Renal cortex interstitium (tissue), 15 donors: Measurements from ENCODE around the gene E2F2. TPM values are rescaled to one million over a fixed set of nuclear protein-coding genes. Genes with fewer than 3 reads are reported as not detected.
A peak's percentile ranks its signal among the peaks of the same experiment; 100 is the strongest.

ENCODE experiments used
- DNase-seq, 11 donors: peaks; one replicate each; pipeline ENCODE4 v3.0.0-alpha.2; 2013; ENCODE audit warnings: low read depth in 9 of 11, low spot score in 4 of 11; ENCODE audit errors: extremely low read depth in 1 of 11
- long read RNA-seq, 16 experiments: transcript quantifications; one replicate each; lab custom pipeline, GENCODE V29; 2026
- polyA plus RNA-seq, 3 donors: library from polyadenylated mRNA; unstranded; fragments of 120-200 nt; gene quantifications; one replicate each; pipeline ENCODE4 v1.2.1, GENCODE V29; 2013; ENCODE audit not compliant: insufficient read length in 3 of 3

E2F2 gene, protein sequence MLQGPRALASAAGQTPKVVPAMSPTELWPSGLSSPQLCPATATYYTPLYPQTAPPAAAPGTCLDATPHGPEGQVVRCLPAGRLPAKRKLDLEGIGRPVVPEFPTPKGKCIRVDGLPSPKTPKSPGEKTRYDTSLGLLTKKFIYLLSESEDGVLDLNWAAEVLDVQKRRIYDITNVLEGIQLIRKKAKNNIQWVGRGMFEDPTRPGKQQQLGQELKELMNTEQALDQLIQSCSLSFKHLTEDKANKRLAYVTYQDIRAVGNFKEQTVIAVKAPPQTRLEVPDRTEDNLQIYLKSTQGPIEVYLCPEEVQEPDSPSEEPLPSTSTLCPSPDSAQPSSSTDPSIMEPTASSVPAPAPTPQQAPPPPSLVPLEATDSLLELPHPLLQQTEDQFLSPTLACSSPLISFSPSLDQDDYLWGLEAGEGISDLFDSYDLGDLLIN
- polyA plus RNA-seq: 1 to 10 TPM; 4.6 to 5.4 (median 5.2) TPM
- long read RNA-seq, donor 1: 0 reads
- long read RNA-seq, donor 2: 0 reads
- long read RNA-seq, donor 3: 0 reads
- long read RNA-seq, donor 4: 0 reads
- long read RNA-seq, donor 5: 0 reads
- long read RNA-seq, donor 6, full-length matches to known transcripts: 1 of 1 reads
- long read RNA-seq, donor 6, partial matches to known transcripts: 0 of 1 reads
- long read RNA-seq, donor 6, other reads (novel, unspliced or antisense): 0 of 1 reads
- long read RNA-seq, donor 7: 0 reads
- long read RNA-seq, donor 8, full-length matches to known transcripts: 2 of 2 reads
- long read RNA-seq, donor 8, partial matches to known transcripts: 0 of 2 reads
- long read RNA-seq, donor 8, other reads (novel, unspliced or antisense): 0 of 2 reads
- long read RNA-seq, donor 9: 0 reads
- long read RNA-seq, donor 10: 0 reads
- long read RNA-seq, donor 11, full-length matches to known transcripts: 1 of 1 reads
- long read RNA-seq, donor 11, partial matches to known transcripts: 0 of 1 reads
- long read RNA-seq, donor 11, other reads (novel, unspliced or antisense): 0 of 1 reads
- long read RNA-seq, donor 12: 0 reads
- long read RNA-seq, donor 13: 0 reads
- long read RNA-seq, donor 14: 0 reads
- long read RNA-seq, donor 15: 0 reads
- long read RNA-seq, donor 16, full-length matches to known transcripts: 4 of 4 reads
- long read RNA-seq, donor 16, partial matches to known transcripts: 0 of 4 reads
- long read RNA-seq, donor 16, other reads (novel, unspliced or antisense): 0 of 4 reads

DNA sequence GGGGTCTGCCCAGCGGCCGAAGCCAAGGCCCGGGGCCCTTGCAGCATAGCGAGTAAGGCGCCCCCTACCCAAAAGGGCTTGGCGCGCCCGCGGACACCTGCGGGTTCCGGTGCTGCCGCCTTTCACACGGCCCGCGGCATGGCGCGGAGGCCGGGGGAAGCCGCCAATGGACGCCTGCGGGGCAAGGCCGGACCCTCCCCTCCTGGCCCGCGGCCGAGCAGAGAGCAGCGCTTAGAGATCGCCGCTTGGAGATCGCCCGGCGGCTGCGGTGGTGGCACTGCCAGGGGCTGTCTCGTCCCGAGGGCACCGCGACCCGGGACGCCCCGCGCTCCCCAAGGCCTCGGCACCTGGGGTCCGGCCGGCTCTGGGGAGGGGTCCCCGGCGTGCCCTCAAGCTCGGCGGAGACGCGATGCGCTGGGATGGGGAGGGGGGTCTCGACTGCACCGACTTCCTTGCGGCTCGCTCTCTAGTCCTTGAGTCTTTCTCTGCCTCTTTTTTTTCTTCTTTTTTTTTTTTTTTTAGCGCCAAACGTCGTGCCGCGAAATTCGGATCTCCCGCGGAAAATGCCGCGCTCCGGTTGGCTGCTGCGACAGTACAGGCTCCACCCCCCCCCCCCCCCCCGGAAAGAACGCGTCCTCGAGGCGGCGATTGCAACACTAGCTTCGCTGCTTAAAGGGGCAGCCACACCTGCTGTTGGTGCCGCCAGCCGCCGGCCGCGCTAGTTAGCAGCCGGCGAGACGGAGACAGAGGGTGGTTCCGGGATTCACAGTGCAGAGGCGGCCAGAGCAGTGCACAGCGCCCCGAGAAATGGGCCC is at the start of gene E2F2:
TSS of gene E2F2 (minus strand) at position 487 of the 815 bp plus-strand sequence. CDS start at position 47, 440 bp downstream.
- peak in 7 of 11 donors; percentile 65 to 85 (median 81) for DNase-seq

- no peak for DNase-seq
These were observed 47.9 kb upstream of the E2F2 start for GRCh38 chr1:23578997-23579363.

GRCh38 chr1:23578311-23578996 is 47.4 kb upstream of the E2F2 start:
- no peak for DNase-seq

GRCh38 chr1:23577056-23578004 is 46.3 kb upstream of the E2F2 start:
- no peak for DNase-seq

DNA sequence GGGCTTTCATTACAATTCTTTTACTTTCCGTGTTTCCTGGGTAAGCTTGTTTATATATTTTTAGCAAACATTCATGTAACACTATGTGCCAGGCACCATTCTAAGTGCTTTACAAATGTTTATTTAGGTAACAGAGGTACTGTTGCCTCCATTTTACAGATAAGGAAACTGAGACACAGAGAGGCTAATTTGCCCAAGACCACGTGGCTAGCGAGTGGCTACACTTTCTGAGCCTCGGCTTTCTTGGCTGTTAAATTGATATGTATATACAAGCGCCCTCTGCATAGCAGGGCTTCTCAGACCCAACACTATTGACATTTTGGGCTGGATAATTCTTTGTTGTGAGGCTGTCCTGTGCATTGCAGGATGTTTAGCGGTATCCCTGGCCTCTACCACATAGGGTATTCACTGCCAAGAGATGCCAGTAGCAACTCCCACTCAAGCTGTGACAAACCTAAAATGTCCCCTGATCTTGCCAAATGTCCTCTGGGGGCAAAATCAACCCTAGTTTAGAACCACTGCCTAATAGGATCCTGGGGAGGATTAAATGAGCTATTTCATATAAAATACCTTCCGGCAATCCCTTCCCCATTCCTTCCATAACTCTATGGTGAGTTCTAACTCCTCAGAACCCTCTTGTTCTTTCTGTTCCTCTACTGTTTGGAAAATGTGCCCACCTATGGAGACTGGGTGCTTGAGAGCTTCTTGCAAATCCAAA is 45.5 kb upstream of the E2F2 start:
- no peak for DNase-seq

GRCh38 chr1:23575226-23575810 is 44.3 kb upstream of the E2F2 start:
- no peak for DNase-seq

DNA sequence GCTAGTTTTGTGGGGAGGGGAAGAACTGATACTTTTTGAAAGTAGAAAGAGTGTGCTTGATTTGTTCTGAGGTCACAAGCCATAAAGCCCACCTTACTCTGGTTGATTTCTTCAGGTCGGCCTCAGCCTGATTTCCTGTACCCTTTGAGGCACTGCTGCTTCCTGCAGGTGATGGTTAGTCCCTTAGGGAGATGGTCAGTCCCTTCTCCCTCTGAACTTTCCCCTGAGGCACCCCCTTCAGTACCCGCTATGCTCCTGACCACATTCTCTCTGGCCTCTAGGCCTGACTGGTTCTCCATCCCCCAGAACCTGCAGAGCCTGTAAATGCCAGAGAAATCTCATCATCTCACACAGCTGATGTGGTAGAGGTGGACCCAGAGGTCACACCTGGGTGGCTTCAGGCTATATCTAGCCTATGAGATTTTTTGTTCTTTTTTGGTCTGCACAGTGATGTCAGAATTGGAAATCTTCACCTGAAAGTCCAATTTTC is 43.3 kb upstream of the E2F2 start:
- no peak for DNase-seq

GRCh38 chr1:23573574-23574182 is 42.6 kb upstream of the E2F2 start:
- DNase-seq: no peak

- DNase-seq: no peak
These were observed 40.4 kb upstream of the E2F2 start for GRCh38 chr1:23571465-23571864.

DNA sequence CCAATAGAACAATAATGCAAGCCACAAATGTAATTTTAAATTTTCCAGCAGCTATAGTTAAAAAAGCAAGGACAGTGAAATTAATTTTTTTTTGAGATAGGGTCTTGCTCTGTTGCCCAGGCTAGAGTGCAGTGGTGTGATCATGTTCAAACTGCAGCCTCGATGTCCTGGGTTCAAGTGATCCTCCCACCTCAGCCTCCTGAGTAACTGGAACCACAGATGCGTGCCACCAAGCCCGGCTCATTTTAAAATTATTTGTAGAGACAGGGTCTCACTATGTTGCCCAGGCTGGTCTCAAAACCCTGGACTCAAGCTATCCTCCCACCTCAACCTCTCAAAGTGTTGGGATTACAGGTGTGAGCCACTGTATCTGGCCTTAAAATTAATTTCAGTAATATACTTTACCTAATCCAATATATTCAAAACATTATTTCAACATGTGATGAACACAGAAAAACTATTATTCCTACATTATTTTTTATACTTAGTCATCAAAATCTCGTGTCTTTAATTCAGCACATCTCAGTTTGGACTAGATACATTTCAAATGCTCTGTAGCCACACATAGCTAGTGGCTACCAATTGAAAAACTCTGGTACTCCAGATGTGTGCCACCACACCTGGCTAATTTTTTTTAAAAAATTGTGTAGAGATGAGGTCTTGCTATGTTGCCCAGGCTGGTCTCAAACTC is 39.1 kb upstream of the E2F2 start:
- DNase-seq: no peak

DNA sequence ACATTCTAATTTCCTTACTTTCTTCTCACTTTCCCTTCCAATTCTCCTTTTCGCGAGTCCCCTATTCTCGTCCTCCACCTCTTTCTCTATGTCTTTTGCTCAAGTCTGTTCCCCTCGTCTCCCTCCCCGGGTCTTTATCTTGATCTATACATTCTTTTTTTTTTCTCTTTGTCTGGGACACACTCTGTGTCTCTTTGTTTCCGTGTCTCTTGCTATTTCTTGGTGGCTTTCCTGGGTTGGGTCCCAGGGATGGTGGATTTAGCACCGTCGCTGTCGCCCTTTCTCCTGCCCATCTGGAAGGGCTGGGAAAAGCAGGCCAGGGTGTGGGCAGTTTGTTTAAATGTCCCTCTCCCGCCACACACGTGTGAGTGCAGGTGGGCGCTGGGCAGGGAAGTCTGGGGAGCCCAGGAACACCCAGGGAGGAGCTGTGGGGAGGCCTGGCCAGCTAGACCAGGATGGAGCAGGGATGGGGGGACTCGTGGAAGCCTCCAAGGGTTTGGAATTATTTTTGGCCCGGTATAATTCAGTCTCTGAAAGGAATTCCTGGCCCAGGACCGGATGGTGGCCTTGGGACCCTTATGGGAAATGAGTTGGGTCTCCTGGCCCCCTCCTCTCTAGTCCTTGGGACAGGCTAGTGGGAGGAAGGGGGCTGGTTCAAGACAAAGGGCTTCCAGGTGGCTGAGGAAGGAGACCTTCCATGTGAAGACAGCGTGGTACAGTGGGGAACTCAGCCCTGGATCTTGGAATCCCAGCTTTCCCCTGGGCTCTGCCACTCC is 37.8 kb upstream of the E2F2 start:
- no peak for DNase-seq

GRCh38 chr1:23567996-23568607 is 37.1 kb upstream of the E2F2 start:
- DNase-seq: peak in 1 of 11 donors; percentile 59

DNA sequence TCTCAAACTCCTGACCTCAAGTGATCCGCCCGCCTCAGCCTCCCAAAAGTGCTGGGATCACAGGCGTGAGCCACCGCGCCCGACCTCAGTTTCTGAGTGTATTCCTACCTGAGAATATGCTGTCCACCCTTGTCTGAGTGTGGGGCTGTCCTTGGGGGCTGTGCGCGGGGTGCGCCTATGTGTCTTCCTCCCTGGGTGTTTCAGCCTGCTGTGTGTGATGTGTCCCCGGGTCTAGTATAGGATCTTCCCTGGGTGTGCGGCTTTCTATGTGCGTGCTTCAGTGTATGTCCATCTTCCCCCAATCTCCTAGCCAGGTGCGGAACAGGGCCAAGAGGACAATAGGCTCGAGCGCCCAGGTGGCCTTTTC is 36.6 kb upstream of the E2F2 start:
- DNase-seq: no peak

DNA sequence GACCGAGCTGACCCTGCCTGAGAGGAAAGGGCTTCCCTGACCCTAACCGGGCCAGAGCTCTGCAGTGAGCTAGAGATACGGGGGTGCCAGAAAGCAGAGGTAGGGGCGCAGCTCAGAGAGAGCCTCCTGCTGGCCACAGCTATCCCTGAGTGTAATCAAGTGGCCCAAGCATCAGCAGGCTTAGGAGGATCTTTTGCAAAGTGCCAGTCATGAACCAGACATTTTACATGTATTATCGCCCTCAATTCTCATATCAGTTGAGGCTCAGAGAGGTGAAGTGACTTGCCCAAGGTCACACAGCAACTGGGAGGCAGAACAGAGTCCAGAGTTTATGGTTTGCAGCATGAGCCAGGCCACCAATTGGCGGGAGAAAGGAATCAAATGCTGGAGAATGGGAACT is 35.3 kb upstream of the E2F2 start:
- DNase-seq: no peak
